Muscle layer of duodenum (tissue), 2 donors: ENCODE results near the gene SLC7A5.
"Not testable (repeated sequence)": the region's sequence is repeated elsewhere in the genome, so short reads cannot be mapped to it uniquely, and the experiment has no call there.

Experiments
- H3K27ac ChIP-seq: one replicate; pipeline ENCODE4 v1.7.0; 2013; ENCODE audit warnings: mild to moderate bottlenecking, low read length
- H3K27me3 ChIP-seq: one replicate; pipeline ENCODE4 v1.7.0; 2013; ENCODE audit warnings: low read depth, mild to moderate bottlenecking, control low read depth, low read length
- H3K36me3 ChIP-seq, 2 donors: one replicate each; pipeline ENCODE4 v1.7.0; 2013; ENCODE audit warnings: low read length in 2 of 2, control low read depth in 1 of 2, mild to moderate bottlenecking in 1 of 2; ENCODE audit not compliant: insufficient read depth in 2 of 2, control insufficient read depth in 1 of 2
- H3K4me1 ChIP-seq, 2 donors: one replicate each; pipeline ENCODE4 v1.7.0; 2013; ENCODE audit warnings: low read length in 2 of 2, mild to moderate bottlenecking in 2 of 2, control low read depth in 1 of 2, moderate library complexity in 1 of 2; ENCODE audit not compliant: insufficient read depth in 2 of 2, control insufficient read depth in 1 of 2
- H3K4me3 ChIP-seq, 2 donors: one replicate each; pipeline ENCODE4 v1.7.0; 2013; ENCODE audit warnings: low read length in 2 of 2, low read depth in 1 of 2, mild to moderate bottlenecking in 1 of 2
- H3K9me3 ChIP-seq, 2 donors: one replicate each; pipeline ENCODE4 v1.7.0; 2013; ENCODE audit warnings: low read length in 2 of 2, control low read depth in 1 of 2, mild to moderate bottlenecking in 1 of 2; ENCODE audit not compliant: control insufficient read depth in 1 of 2
- donor health status: healthy.

The SLC7A5 gene

GRCh38 chr16:87869061-87869878 is at the start of gene SLC7A5:
Gene SLC7A5, minus strand, starts transcription at chr16:87869507. Its CDS starts 85 bp downstream, at chr16:87869422.
- not testable (repeated sequence) for H3K4me1 ChIP-seq, H3K27ac ChIP-seq, H3K9me3 ChIP-seq, H3K36me3 ChIP-seq, H3K27me3 ChIP-seq
- peak within 1 kb of the TSS; percentile 56 to 69 for H3K4me3 ChIP-seq

- H3K4me1 ChIP-seq: no peaks in the 10 kb centered on the region
- H3K36me3 ChIP-seq: no peaks in the 10 kb centered on the region
- no peaks in the 10 kb centered on the region for H3K9me3 ChIP-seq
- H3K27me3 ChIP-seq: no peaks in the 10 kb centered on the region
- H3K27ac ChIP-seq: no peak overlapping the region
- H3K4me3 ChIP-seq: no peak overlapping the region
Observed at GRCh38 chr16:87918338-87918737, 49.0 kb upstream of the SLC7A5 start.

- Histone ChIP-seq H3K27me3 (no peaks in the 10 kb centered on the region), H3K4me3 (no peak overlapping the region), H3K36me3 (no peaks in the 10 kb centered on the region), H3K4me1 (no peaks in the 10 kb centered on the region), H3K9me3 (no peaks in the 10 kb centered on the region), H3K27ac (no peak overlapping the region)
Observed at GRCh38 chr16:87917503-87917902, 48.2 kb upstream of the SLC7A5 start.

GRCh38 chr16:87914812-87915211 is 45.5 kb upstream of the SLC7A5 start:
- Histone ChIP-seq H3K4me3 (no peak overlapping the region), H3K9me3 (no peaks in the 10 kb centered on the region), H3K27ac (no peak overlapping the region), H3K27me3 (no peaks in the 10 kb centered on the region), H3K36me3 (no peaks in the 10 kb centered on the region), H3K4me1 (no peaks in the 10 kb centered on the region)

GRCh38 chr16:87914021-87914725 is 44.9 kb upstream of the SLC7A5 start:
- not testable (repeated sequence) for H3K4me1 ChIP-seq

GRCh38 chr16:87912691-87913090 is 43.4 kb upstream of the SLC7A5 start:
- not testable (repeated sequence) for H3K36me3 ChIP-seq, H3K4me3 ChIP-seq, H3K27ac ChIP-seq, H3K9me3 ChIP-seq, H3K27me3 ChIP-seq, H3K4me1 ChIP-seq

More at GRCh38 chr16:87914021-87914725, 44.9 kb upstream of the SLC7A5 start:
- H3K36me3 ChIP-seq, H3K9me3 ChIP-seq, H3K27me3 ChIP-seq, H3K27ac ChIP-seq, H3K4me3 ChIP-seq: not testable (repeated sequence)

- not testable (repeated sequence) for H3K4me3 ChIP-seq, H3K4me1 ChIP-seq, H3K9me3 ChIP-seq, H3K36me3 ChIP-seq, H3K27me3 ChIP-seq
- H3K27ac ChIP-seq: peak overlapping the region; percentile 51
Observed at GRCh38 chr16:87911106-87911763, 41.9 kb upstream of the SLC7A5 start.

- not testable (repeated sequence) for H3K27me3 ChIP-seq, H3K36me3 ChIP-seq, H3K9me3 ChIP-seq, H3K4me1 ChIP-seq, H3K4me3 ChIP-seq, H3K27ac ChIP-seq
Observed at GRCh38 chr16:87909203-87909935, 40.1 kb upstream of the SLC7A5 start.

- H3K4me3 ChIP-seq, H3K9me3 ChIP-seq, H3K36me3 ChIP-seq, H3K27ac ChIP-seq, H3K4me1 ChIP-seq, H3K27me3 ChIP-seq: not testable (repeated sequence)
Observed at GRCh38 chr16:87908101-87908500, 38.8 kb upstream of the SLC7A5 start.

GRCh38 chr16:87905521-87905920 is 36.2 kb upstream of the SLC7A5 start:
- not testable (repeated sequence) for H3K27me3 ChIP-seq, H3K36me3 ChIP-seq, H3K27ac ChIP-seq, H3K9me3 ChIP-seq, H3K4me3 ChIP-seq, H3K4me1 ChIP-seq

GRCh38 chr16:87904963-87905362 is 35.7 kb upstream of the SLC7A5 start:
- not testable (repeated sequence) for H3K27ac ChIP-seq, H3K27me3 ChIP-seq, H3K36me3 ChIP-seq, H3K4me1 ChIP-seq, H3K9me3 ChIP-seq, H3K4me3 ChIP-seq
